T47D (cell line): ENCODE measurements around the gene ARGFX.
"Not testable (repeated sequence)": the region's sequence is repeated elsewhere in the genome, so short reads cannot be mapped to it uniquely, and the experiment has no call there.

Source experiments
- DNase-seq, 2 experiments: peaks; one replicate each; pipeline versions ENCODE4 v3.0.0 to v3.0.0-alpha.2; 2011 to 2012; ENCODE audit warnings: low read depth in 1 of 2, low spot score in 1 of 2
- JUND ChIP-seq: IDR thresholded peaks from 2 replicates; pipeline ENCODE4 v1.6.1; 2012; ENCODE audit warnings: low read depth
- in situ Hi-C: cut with HindIII; loops from 2 replicates; pipeline ENCODE4 v1.10.0; 2016; ENCODE audit warnings: low sequenced_read_pairs, low pct_unique_long_range_greater_than_20kb

Gene ARGFX

GRCh38 chr3:121574449-121574848 is 6.7 kb downstream of the ARGFX start:
- no peak for TF ChIP-seq JUND
- peak in 1 of 2 experiments; percentile 75 for DNase-seq
- in situ Hi-C loops: no loop called here

- TF ChIP-seq JUND: no peak
Measured at GRCh38 chr3:121581691-121582090, 13.9 kb downstream of the ARGFX start.

DNA sequence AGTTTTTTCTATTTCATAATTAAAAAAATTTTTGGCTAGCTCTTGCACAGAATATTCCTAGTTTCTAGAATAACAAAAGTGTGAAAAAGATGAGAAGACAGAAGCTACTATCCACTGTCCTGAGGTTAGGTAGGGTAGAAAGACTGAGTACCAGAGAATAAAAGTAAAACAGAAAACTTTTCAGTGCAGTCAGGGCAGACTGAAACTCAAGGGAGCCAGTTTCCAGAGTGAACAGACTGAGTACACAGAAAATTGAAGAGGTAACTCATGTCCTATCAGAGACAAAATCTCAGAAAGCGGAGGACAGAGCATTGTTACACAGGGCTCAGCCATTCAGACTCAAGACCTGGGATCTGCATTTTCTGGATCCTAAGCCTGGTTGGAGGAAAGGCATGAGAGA is 16.7 kb downstream of the ARGFX start:
- no peak for TF ChIP-seq JUND
- no peak for DNase-seq
- in situ Hi-C loops: no loop called here

More at GRCh38 chr3:121581691-121582090, 13.9 kb downstream of the ARGFX start:
- in situ Hi-C loops: no loop called here
- no peak for DNase-seq

- no peak for TF ChIP-seq JUND
- in situ Hi-C loops: no loop called here
- DNase-seq: no peak
Measured at GRCh38 chr3:121592856-121593702, 25.3 kb downstream of the ARGFX start, which contains the start of gene FBXO40. FBXO40 (plus strand) TSS chr3:121593379; CDS start chr3:121620576, 27,197 bp downstream.

DNA sequence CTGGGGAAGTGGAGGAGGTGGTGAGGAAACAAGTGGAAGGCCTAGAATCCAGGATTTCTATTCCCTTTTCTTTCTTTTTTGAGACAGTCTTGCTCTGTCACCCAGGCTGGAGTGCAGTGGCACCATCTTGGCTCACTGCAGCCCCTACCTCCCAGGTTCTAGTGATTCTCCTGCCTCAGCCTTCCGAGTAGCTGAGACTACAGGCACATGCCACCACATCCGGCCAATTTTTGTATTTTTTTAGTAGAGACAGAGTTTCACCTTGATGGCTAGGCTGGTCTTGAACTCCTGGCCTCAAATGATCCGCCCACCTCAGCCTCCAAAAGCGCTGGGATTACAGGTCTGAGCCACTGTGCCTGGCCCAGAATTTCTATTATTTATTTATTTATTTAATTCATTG is 26.1 kb downstream of the ARGFX start:
- in situ Hi-C loops: not testable (repeated sequence)

DNA sequence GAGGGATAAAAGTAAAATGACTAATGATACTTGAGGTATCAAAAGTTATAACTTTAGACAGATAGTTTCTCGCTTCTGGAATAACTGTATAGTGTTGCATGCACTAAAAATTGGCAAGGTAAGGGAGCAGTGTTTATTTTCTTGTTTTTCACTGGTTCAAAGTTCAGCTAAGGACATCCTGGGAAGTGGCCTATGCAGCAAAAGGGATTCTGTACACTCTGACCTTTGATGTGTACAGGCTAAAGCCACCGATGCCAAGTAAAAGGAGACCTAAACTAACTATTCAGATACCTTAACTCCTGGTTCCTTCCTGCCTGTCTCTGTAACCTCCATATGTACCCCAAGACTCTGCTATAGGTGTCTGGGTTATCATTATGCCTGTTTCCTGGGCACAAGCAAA is 27.1 kb downstream of the ARGFX start:
- TF ChIP-seq JUND: no peak
- DNase-seq: no peak
- in situ Hi-C loops: no loop called here

More for the DNA sequence above, 26.1 kb downstream of the ARGFX start:
- DNase-seq: not testable (repeated sequence)

- TF ChIP-seq JUND: no peak
- DNase-seq: no peak
- in situ Hi-C loops: no loop called here
Measured at GRCh38 chr3:121595765-121596406, 28.1 kb downstream of the ARGFX start.

DNA sequence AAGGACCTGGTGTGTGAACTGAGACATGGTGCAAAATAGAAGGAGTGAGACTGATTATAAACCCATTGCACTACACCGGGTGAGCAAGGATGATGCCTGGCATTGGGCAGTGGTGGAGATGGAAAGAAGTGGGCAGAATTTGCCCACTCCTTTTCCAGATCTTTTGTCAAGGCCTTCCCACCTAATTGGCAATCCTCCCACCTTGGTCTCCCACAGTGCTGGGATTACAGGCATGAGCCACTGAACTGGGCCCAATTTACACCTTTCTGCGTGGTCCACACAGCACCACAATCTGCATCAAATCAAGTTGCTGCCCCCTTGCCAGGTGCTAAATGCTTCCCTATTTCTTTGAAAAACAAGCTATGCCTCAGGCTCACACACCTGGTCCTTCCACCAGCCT is 30.8 kb downstream of the ARGFX start:
- DNase-seq: no peak
- TF ChIP-seq JUND: no peak
- in situ Hi-C loops: no loop called here

GRCh38 chr3:121599900-121600299 is 32.2 kb downstream of the ARGFX start:
- DNase-seq, in situ Hi-C loops: not testable (repeated sequence)

- DNase-seq: no peak
- in situ Hi-C loops: no loop called here
- no peak for TF ChIP-seq JUND
Measured at GRCh38 chr3:121601212-121601812, 33.6 kb downstream of the ARGFX start.

- TF ChIP-seq JUND: no peak
- in situ Hi-C loops: no loop called here
- DNase-seq: no peak
Measured at GRCh38 chr3:121604759-121605158, 37.0 kb downstream of the ARGFX start.

- in situ Hi-C loops: no loop called here
- no peak for DNase-seq
- no peak for TF ChIP-seq JUND
Measured at GRCh38 chr3:121606106-121606505, 38.4 kb downstream of the ARGFX start.
